ELF-1 (cell line): ENCODE measurements around the gene RHBDD3.
A peak's percentile ranks its signal among the peaks of the same experiment; 100 is the strongest.
"Not testable (repeated sequence)": the region's sequence is repeated elsewhere in the genome, so short reads cannot be mapped to it uniquely, and the experiment has no call there.

Experiments
- DNase-seq: peaks from one replicate; pipeline ENCODE4 v3.0.0-alpha.2; 2016; ENCODE audit warnings: low read depth, low spot score

The RHBDD3 gene

GRCh38 chr22:29251981-29252911 lies 15.5 kb downstream of the RHBDD3 start:
- no peak for DNase-seq

DNA sequence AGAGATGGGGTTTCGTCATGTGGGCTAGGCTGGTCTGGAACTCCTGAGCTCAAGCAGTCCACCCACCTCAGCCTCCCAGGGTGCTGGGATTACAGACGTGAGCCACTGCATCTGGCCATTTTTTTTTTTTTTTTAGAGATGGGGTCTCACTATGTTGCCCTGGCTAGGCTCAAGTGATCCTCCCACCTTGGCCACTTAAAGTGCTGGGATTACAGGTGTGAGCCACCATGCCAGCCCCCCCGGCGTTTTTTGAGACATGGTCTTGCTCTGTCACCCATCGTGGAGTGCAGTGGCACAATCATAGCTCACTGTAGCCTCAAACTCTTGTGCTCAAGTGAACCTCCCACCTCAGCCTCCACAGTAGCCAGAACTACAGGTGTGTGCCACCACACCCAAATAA lies 16.5 kb downstream of the RHBDD3 start:
- DNase-seq: no peak

DNA sequence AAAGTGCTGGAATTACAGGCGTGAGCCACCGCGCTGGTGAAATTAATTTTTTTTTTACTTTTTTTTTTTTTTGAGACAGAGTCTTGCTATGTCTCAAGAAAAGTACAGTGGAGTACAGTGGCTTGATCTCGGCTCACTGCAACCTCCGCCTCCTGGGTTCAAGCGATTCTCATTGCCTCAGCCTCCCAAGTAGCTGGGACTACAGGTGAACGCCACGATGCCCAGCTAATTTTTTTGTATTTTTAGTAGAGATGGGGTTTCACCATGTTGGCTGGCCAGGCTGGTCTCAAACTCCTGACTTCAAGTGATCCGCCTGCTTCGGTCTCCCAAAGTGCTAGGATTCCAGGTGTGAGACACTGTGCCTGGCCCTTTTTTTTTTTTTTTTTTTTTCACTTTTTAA lies 19.9 kb downstream of the RHBDD3 start:
- DNase-seq: not testable (repeated sequence)

GRCh38 chr22:29245626-29246385 lies 22.0 kb downstream of the RHBDD3 start:
- peak; percentile 81 for DNase-seq

DNA sequence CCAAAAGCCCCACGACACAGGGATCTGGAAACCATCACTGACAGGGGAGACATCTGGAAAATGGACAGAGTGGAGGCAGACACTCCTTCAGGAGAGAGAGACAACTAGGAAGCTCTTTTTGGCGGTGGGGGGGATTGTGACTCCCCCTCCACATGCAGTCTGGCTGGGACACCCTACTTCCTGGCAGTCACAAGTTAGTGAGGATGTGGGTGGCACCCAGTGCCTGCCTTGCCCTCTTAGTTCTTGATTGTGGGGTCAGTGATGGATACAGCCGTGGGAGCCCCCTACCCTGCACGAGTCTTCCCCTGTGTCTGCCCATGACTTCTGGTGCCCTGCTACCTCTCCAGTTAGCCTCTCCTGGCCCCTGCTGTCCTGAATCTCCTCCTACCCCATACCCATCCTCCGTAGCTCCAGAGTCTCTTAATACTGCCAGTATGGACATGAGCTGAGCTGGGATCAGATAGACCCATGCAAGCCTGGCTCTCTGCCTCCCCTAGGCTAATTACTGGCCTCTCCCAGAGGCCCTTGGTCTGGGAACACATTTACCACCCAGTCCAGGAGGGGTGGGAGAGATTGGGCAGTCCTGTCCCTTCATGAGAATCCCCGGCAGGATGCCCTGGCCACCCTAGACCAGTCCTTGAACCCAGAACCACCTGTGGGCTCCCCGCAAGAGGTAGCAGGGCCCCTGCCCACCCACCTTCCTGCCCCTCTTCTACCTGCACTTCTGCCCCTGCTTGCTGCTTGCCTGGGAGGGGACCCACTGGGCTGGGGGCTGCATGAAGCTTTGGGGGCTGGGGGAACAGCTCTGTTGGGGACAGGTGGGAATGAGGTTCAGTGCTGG lies 22.8 kb downstream of the RHBDD3 start:
- no peak for DNase-seq

DNA sequence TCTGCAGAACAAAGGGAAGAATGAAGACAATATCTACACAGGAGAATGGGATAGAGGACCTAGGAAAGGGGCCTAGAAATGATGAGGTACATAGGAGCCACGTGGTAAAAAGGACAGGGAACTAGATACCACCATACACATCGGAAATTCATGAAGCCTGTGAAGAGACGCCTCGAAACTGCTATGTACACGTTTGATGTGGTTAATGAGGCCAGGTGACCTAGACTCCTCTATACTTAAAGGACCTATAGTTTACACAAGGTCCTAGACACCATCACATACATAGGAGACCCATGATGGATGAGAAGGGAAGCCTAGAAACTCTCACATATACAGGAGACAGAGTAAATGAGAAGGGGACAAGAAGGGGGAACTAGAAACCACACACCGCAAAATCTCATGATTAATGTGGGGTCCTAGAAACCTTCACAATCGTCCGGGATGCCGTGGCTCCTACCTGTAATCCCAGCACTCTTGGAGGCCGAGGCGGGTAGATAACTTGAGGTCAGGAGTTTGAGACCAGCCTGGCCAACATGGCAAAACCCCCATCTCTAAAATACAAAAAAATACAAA lies 23.8 kb downstream of the RHBDD3 start:
- no peak for DNase-seq

DNA sequence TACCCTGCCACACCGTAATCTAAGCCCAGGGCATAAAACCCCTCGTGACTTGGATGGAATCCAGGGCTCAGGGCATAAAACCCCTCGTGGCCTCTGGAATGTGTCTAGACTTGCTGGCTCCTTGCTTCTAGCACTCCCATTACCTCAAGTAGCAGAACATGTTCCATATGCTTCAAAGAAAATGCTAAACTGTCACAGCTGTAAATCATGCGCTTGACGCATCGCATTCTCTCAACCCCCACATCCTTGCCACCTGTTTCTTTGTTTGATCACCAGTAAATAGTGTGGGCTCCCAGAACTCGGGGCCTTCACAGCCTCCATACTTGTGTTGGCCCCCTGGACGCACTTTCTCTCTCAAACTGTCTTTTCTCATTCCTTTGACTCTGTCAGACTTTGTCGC lies 27.3 kb downstream of the RHBDD3 start:
- DNase-seq: peak; percentile 25

DNA sequence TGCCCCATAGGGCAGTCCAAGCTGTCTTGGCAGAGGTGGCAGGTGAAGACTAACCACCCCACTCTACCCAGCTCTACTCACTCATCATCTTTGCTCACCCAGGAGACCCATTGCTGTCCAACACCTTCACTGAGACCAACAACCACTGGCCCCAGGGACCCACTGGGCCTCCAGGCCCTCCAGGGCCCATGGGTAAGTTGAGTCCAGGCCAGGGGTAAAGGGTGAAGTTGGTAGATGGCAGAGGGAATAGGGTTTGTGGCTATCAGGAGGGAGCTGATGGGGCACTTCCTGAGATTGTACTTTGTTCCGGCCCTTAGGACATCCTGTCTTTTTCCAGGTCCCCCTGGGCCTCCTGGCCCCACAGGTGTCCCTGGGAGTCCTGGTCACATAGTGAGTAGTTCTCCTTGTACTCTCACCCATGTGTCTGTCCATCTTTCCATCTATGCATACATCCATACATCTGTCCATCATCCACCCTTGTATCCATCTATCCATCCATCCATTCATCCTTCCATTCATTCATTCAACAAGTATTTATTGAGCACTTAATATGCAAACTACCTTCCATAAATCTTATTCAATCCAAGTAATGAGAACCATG lies 34.4 kb downstream of the RHBDD3 start:
- no peak for DNase-seq

DNA sequence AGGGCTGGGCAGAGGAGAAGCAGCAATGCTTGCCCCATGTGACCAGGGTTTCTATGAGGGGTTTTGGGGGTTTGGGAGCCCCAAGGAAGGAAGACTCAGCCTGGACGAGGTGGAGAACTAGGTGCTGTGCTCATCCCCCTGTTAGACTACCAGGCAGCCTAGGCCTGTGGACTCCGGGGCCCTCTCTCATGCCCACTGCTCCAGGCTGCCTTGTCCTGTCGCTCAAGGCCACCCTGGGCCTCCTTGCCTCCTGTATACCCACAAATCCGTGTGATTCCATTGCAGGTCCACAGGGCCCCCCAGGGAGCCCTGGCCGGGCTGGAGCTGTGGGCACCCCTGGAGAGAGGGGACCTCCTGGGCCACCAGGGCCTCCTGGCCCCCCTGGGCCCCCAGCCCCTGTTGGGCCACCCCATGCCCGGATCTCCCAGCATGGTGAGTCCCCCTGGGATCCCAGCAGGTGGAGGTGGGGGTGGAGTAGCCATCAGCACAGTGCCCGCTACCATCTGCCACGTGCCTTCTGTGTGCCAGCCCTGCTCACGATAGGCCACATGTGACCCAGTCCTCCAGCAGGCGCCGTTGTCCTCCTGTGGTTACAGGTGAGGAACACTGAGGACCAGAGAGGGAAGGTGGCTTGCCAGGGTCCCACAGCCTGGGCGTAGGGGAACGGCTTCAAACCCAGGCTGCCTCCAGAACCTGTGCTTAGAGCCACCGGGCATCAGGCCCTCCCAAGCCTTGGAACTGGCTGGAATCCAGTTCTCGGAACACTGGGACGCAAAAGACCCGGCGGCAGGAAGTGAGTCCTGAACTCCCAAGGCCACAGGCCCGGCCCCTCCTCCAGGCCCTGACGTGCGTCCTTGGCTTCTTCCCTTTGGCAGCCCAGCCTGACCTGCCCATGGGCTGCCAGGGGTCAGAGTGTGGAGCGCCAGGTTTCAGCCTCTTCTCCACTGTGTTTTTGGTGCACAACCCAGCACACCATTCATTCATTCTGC lies 35.5 kb downstream of the RHBDD3 start:
- DNase-seq: no peak

- DNase-seq: no peak
Measured at GRCh38 chr22:29230972-29231875, 36.6 kb downstream of the RHBDD3 start.

GRCh38 chr22:29226351-29226981 lies 41.3 kb downstream of the RHBDD3 start:
- DNase-seq: no peak

- DNase-seq: peak; percentile 33
Measured at GRCh38 chr22:29225422-29226090, 42.2 kb downstream of the RHBDD3 start.

DNA sequence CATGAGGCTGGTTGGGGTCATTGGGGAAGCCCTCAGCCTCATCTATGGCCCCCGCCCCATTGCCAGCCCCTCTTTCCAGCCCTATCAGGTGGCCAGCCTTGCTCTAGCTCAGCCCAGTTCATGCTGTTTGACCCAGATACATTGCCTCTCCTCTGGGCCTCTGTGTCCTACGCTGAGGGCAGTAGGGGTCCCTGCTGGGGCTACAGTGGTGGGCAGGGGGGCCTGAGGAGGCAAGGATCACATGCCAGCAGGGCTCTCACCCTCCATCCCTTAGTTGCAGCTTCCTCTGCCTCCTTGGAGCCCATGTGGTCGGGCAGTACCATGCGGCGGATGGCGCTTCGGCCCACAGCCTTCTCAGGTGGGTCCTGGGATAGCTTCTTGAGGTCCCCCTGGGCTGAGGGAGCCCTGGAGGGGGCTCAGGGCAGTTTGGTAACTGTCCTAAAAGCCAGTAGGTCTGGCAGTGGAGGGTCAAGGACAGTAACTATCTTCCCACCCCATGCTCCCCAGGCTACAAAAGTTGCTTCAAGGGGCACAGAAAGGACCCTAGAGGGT lies 42.8 kb downstream of the RHBDD3 start:
- no peak for DNase-seq

GRCh38 chr22:29224121-29224858 lies 43.5 kb downstream of the RHBDD3 start:
- DNase-seq: no peak

DNA sequence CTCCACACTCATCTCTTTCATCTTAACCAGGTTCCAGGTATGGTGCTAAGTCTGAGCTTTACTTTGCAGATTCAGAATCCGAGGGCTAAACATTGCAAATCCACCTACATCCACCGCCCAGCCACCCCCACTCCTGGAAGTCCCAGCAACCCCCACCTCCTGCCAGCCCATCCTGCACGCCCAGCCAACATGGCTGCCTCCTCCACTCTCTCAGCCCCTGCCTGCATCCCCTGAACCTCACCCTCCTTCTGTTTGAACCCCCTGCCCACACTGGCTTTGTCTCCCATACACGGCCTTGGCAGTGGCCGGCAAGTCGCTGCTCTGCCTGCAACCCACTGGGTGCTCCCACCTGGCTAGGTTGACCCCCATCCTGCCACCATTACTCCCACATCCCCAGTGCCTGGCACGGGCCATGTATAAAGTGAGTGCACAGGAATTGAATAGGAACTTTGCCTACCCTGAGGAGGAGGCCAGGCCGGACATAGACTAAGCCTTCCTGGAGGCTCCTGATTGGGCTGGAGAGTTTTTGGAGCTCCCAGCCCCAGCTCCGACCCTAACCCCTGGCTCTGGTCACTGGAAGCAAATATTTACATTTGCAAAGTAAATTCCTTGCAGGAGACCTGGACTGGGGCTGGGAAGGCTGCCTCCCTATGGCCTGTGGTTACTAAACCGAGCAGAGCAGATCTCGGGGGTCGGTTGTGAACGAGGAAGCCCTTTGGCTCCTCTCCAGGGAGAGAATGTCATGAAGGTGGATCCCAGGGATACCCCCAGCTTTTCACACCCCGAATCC lies 47.7 kb downstream of the RHBDD3 start:
- peak; percentile 45 for DNase-seq

DNA sequence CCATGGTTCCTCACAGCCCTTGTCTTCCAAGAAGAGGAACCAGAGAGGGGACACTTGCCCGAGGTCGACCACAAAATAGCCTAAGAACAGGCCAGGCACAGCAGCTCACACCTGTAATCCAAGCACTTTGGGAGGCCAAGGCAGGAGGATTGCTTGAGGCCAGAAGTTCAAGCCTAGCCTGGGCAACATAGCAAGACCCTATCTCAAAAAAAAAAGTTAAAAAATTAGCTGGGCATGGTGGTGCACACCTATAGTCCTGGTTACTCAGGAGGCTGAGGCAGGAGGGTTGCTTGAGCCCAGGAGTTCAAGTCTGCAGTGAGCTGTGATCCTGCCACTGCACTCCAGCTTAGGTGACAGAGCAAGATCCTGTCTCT lies 48.4 kb downstream of the RHBDD3 start:
- not testable (repeated sequence) for DNase-seq
